Activated T-cell treated with anti-CD3 and anti-CD28 coated beads for 1 hour (primary cell): Measurements from ENCODE around the gene TBX10.
A peak's percentile ranks its signal among the peaks of the same experiment; 100 is the strongest.
"Not testable (repeated sequence)": the region's sequence is repeated elsewhere in the genome, so short reads cannot be mapped to it uniquely, and the experiment has no call there.

Experiments used
- DNase-seq: peaks from one replicate; pipeline ENCODE4 v3.0.0-alpha.2; 2020; ENCODE audit warnings: low read depth

Gene TBX10

GRCh38 chr11:67615728-67616430 lies 23.7 kb downstream of the TBX10 start:
- no peak for DNase-seq

- peak; percentile 26 for DNase-seq
Observed at GRCh38 chr11:67614730-67615714, 24.5 kb downstream of the TBX10 start.

- peak; percentile 68 for DNase-seq
Observed at GRCh38 chr11:67613960-67614715, 25.4 kb downstream of the TBX10 start.

- DNase-seq, result no peak
Observed at GRCh38 chr11:67613313-67613959, 26.1 kb downstream of the TBX10 start.

GRCh38 chr11:67612751-67613150 lies 26.8 kb downstream of the TBX10 start:
- no peak for DNase-seq

- no peak for DNase-seq
Observed at GRCh38 chr11:67611704-67612587, 27.6 kb downstream of the TBX10 start.

GRCh38 chr11:67611165-67611564 lies 28.4 kb downstream of the TBX10 start:
- DNase-seq, result no peak

GRCh38 chr11:67610302-67610868 lies 29.2 kb downstream of the TBX10 start:
- DNase-seq, result no peak

GRCh38 chr11:67609316-67609715 lies 30.2 kb downstream of the TBX10 start:
- DNase-seq, result no peak

GRCh38 chr11:67608486-67608885 lies 31.1 kb downstream of the TBX10 start:
- DNase-seq, result no peak

GRCh38 chr11:67607507-67607906 lies 32.1 kb downstream of the TBX10 start:
- DNase-seq, result no peak

- DNase-seq, result peak; percentile 96
Observed at GRCh38 chr11:67606492-67607295, 32.9 kb downstream of the TBX10 start, which contains the start of gene NDUFV1. Gene NDUFV1, plus strand, starts transcription at chr11:67606936. Its CDS starts 69 bp downstream, at chr11:67607005.

- no peak for DNase-seq
Observed at GRCh38 chr11:67606093-67606491, 33.5 kb downstream of the TBX10 start.

- DNase-seq, result no peak
Observed at GRCh38 chr11:67605231-67606011, 34.1 kb downstream of the TBX10 start.

GRCh38 chr11:67604815-67605214 lies 34.7 kb downstream of the TBX10 start:
- DNase-seq, result no peak

GRCh38 chr11:67604119-67604518 lies 35.4 kb downstream of the TBX10 start:
- not testable (repeated sequence) for DNase-seq

GRCh38 chr11:67601098-67601497 lies 38.5 kb downstream of the TBX10 start:
- no peak for DNase-seq

GRCh38 chr11:67600324-67601029 lies 39.1 kb downstream of the TBX10 start:
- no peak for DNase-seq
